GM19324 (cell line): ENCODE results near the gene TP63.
"Not testable (repeated sequence)": the region's sequence is repeated elsewhere in the genome, so short reads cannot be mapped to it uniquely, and the experiment has no call there.

Experiments
- ATAC-seq: cut with Tn5 transposase; IDR thresholded peaks from one replicate; pipeline ENCODE4 v1.9.1; 2021; ENCODE audit warnings: mild to moderate bottlenecking, moderate library complexity; ENCODE audit not compliant: unreplicated experiment, low FRiP score

TP63 gene

GRCh38 chr3:189720736-189721417 lies 89.7 kb downstream of the TP63 start:
- no peak for ATAC-seq

DNA sequence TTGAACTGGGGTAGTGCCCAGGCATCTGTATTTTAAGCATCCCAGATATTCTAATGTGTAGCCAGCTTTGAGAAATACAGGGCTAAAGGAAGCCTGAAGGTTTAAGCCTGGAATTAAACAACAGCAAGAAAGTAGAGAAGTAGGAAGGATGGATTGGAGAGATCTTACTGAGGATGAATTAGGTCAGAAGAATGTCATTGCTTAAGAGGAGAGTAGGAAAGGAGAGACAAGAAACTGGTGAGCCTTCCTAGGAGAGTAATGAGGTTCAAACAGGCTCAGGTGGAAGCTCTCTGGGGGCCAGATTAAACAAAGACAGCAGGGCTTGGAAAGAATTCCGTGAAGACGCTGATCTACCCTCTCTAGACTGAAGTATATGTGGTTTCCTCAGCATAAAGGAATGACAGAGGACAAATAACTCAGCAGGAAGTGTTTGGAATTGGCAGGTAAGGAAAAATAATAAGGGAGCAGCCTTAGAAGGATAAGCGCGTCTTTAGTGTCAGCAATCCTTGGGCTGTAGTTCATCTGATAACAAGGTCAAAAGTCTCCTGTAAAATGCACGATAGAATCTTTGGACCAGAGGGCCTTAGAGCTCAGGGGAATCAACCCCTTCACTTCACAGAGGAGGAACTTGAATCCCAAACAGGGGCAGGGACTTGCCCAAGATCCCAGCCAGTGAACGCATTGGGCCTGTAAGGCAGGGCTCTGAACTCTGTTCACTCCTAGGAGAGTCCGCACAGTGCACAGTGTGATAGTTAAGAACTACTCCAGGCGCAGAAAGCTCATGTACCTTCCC lies 90.9 kb downstream of the TP63 start:
- ATAC-seq = no peak

- no peak for ATAC-seq
Observed at GRCh38 chr3:189724356-189724755, 93.2 kb downstream of the TP63 start.

DNA sequence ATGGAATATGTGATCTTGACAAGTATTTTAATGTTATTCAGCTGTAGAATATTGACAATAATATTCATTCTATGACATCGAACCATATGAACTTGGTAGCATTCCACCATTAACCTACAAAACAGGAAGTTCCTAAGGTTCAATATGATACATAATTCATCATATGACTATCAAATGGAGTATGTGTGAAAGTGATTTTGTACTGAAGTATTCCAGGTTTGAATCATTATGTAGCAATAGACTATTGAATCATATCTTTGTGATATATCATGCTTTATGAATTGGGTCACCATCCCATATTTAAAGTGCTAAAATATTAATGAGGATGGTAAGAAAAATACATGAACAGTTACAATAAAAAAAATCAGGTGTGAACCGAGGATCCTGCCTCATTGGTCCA lies 95.1 kb downstream of the TP63 start:
- ATAC-seq = no peak

- ATAC-seq = no peak
Observed at GRCh38 chr3:189727158-189727557, 96.0 kb downstream of the TP63 start.

DNA sequence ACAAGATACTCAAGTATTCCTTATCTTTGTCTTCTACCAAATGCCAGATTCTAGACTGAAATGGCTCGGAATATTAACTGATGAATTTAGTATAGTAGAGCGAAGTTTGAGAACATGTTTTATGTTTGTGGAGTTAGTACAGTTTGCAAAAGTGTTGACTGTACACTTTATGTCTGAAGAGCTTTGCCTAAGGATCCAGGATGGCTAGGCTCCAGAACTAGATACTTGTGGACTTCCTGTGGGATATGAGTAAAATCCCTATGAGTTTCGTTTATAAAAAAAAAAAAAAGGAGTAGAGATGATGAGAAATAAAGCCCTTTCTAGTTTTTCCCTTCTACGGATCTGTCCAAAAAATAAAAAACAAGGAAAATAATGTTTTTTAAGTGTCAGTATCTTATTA lies 96.7 kb downstream of the TP63 start:
- no peak for ATAC-seq

DNA sequence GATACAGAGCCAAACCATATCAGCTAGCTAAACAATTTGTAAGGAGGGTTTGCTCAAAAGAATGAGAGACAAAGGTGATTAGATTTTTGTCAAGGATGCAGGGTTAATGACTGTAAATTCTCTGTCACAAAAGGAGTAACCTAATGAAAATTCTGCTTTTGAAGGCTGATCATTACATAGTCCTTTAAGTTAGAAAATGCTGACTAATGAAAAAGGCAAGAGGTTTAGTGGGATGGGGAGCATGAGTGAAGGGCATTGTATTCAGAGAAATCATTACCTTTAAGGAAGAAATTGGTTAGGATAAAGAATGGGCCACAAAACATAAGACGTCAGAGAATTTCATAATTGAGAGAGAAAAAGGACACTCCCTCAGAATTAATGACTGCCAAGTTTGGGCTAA lies 97.7 kb downstream of the TP63 start:
- ATAC-seq = no peak

GRCh38 chr3:189734061-189734460 lies 102.9 kb downstream of the TP63 start:
- no peak for ATAC-seq

DNA sequence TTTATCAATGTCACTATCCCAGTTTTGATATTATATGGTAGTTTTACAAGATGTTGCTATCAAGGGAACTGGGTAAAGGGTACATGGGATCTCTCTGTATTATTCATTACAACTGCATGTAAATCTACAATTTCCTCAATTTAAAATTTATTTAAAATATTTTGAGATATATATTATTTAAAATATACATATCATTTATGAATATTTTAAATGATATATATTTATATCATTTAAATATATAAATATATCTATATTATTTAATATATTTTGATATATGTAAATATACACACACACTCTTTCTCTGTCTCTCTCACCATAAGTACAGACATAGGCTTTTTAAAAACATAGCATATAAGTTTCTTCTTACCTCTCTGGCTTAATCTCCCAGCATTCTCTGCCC lies 104.7 kb downstream of the TP63 start:
- ATAC-seq = no peak

DNA sequence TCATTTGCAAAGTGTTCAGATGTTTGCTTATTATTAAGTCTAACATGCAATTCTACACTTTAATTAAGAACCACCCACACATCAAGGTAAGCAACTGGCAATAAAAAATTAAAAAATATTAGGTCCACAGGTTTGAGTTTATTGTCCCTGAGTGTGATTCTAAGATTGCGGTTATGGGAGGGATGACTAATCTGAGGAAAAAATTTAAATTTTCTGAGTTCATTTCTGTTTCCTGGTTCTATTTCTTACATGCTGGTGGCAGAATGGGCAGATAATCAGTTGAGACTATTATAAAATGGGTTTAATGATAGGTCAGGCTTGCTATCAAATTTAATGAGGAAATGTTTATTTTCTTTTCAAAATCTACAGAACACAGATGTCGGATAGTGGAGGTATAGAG lies 105.9 kb downstream of the TP63 start:
- ATAC-seq = no peak

DNA sequence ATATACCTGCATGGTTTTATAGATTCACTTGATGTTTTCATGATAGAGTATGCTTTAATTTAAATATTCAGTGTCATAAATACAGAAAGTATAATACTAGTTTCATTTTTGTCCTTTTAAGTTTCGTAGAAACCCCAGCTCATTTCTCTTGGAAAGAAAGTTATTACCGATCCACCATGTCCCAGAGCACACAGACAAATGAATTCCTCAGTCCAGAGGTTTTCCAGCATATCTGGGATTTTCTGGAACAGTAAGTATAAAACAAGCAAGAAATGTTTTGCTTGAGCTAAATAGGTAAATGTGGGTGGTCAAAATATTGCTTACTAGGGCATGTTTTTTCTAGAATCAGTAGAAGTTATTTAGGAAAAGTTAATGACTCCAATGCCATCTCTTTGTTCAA lies 106.4 kb downstream of the TP63 start:
- ATAC-seq = no peak

GRCh38 chr3:189739378-189739777 lies 108.2 kb downstream of the TP63 start:
- no peak for ATAC-seq

DNA sequence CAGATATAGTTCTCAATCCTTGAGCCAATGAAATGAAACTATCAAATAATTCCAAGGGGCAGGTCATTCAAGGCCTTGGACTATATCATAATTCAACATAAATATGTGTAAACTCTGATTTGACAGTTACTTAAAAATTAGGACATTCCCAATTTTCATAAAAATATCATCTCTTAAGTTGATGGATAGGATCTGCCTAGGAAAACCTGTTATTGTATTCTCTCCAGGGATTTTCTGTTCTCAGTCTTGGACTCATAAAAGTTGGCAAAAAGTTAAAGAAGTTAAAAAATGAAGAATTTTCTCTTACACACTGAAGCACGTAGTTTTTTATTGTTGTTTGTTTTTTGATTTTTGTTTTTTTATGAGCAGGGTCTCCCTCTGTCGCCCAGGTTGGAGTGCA lies 109.0 kb downstream of the TP63 start:
- no peak for ATAC-seq

- no peak for ATAC-seq
Observed at GRCh38 chr3:189744235-189744634, 113.0 kb downstream of the TP63 start.

- no peak for ATAC-seq
Observed at GRCh38 chr3:189745622-189746021, 114.4 kb downstream of the TP63 start.

DNA sequence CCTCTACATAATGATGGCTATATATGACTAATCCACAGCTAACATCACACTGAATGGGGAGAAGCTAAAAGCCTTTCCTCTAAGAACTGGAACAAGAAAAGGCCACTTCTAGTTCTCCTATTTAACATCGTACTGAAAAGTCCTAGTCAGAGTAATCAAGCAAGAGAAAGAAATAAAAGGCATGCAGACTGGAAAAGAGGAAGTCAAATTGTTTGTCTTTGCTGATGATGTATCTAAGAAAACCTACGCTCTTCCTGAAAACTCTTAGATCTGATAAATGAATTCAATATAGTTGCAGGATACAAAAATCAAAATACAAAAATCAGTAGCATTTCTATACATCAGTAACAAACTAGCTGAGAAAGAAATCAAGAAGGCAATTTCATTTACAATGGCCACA lies 116.9 kb downstream of the TP63 start:
- no peak for ATAC-seq

DNA sequence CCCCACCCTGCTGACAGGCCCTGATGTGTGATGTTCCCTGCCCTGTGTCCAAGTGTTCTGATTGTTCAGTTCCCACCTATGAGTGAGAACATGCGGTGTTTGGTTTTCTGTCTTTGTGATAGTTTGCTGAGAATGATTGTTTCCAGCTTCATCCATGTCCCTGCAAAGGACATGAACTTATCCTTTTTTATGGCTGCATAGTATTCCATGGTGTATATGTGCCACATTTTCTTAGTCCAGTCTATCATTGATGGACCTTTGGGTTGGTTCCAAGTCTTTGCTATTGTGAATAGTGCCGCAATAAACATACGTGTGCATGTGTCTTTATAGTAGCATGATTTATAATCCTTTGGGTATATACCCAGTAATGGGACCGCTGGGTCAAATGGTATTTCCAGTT lies 119.8 kb downstream of the TP63 start:
- ATAC-seq = not testable (repeated sequence)

GRCh38 chr3:189754356-189754755 lies 123.2 kb downstream of the TP63 start:
- ATAC-seq = no peak

- no peak for ATAC-seq
Observed at GRCh38 chr3:189756582-189757078, 125.4 kb downstream of the TP63 start.

DNA sequence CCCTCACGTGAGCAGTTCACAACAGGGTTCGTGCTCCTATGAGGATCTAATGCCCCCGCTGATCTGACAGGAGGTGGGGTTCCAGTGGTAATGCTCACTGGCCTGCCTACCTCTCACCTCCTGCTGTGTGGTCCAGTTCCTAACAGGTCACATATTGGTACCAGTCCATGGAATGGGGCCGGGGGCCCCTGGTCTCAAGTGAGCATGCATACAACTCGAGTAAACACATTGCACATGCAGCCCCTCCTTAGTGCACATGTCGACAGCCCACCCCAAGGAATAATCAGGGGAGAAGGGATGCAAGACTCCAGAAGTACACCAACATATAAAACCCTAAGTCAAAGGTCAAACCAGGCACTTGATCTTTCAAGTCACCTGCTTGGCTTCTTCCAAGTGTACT lies 127.0 kb downstream of the TP63 start:
- no peak for ATAC-seq

DNA sequence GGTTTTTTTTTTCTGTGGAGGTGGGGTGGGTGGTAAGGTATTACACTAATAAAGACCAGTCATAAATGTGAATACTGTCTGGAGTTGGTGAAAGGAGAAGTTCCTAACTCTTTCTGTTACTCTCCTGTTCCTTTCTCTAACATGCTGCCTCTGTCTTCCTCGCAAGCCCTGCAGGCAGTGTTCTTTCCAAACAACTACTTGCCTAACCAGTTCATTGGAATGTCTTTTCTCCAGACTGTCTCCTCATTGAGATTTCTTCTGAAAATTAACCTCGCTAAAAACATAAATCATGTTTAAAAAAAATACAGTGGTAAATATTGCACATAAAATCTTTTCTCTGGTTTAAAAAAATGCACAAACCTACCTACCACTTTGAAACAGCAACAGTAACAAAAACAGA lies 135.2 kb downstream of the TP63 start:
- no peak for ATAC-seq

GRCh38 chr3:189771842-189772450 lies 140.8 kb downstream of the TP63 start:
- ATAC-seq = no peak
